ENCODE measurements around the gene HEG1. TPM values are rescaled to one million over a fixed set of nuclear protein-coding genes. Genes with fewer than 3 reads are reported as not detected.

The HEG1 gene
- total and polyA plus RNA-seq, 3 experiments from 2014 or later: 6.3 to 21.3 (median 20.9) TPM

DNA sequence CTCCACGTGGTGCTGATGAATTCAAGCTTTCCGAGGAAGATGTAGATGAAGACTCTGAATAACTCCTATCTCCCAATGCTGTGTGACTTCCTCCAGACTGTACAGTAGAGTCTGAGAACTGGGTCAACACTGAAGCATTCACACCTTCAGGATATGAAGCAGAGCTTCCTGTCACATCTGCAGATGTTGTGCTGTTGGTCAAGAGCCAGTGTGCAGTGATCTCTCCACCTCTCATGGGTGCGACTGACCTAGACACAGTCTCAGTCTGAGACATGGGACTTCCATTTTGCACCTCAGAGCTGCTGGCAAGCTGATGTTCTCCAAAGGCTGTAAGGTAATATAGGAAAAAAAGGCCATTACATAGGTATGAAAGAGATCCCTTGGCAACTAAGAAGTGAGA, 36.5 kb downstream of the HEG1 start:
- Mint-ChIP-seq H3K4me1 (peaks cover 49 to 67% (median 49%) of the 10 kb centered on the region in 3 donors), H3K36me3 (peaks cover 13 to 79% (median 42%) of the 10 kb centered on the region in 3 donors), H3K9me3 (no peaks in the 10 kb centered on the region), H3K27ac (peak overlapping the region in 7 of 8 donors; percentile 66 to 94 (median 90)), H3K4me3 (peak overlapping the region in 6 of 7 donors; percentile 9 to 71 (median 62)), H3K27me3 (peaks cover 0 to 2% of the 10 kb centered on the region in 2 donors)
- Histone ChIP-seq H3K9me3 (ENCODE audit: low read length) (no peaks in the 10 kb centered on the region), H3K27ac (ENCODE audit: low read depth, low read length) (no peak overlapping the region), H3K36me3 (ENCODE audit: insufficient read depth, low read length) (peaks cover 22% of the 10 kb centered on the region), H3K4me3 (ENCODE audit: low read length) (no peak overlapping the region), H3K27me3 (ENCODE audit: insufficient read depth, low read length, poor library complexity, severe bottlenecking) (no peaks in the 10 kb centered on the region), H3K4me1 (ENCODE audit: insufficient read depth, low read length) (peaks cover 24% of the 10 kb centered on the region)
- POLR2A ChIA-PET: no interaction called here
- DNase-seq: peak in 2 of 5 donors; percentile 4 to 15
- CTCF ChIA-PET: interaction anchor here (1.1 kb wide), 1 partner anchor 427 kb away, joined by 3 read pairs; no protein-coding TSS in a partner anchor

DNA sequence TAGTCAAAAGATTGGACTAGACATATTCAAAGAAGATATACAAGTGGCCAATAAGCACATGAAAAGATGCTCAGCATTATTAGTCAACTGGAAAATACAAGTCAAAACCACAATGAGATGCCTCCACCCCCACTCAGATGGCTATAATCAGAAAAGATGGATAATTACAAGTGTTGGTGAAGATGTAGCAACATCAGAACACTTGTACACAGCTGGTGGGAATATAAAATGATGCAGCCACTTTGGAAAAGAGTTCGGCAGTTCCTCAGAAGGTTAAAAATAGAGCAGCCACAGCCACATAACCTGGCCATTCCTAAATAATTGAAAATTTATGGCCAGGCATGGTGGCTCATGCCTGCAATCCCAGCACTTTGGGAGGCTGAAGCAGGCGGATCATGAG, 38.4 kb downstream of the HEG1 start:
- H3K36me3 ChIP-seq (ENCODE audit: insufficient read depth, low read length): peaks cover 40% of the 10 kb centered on the region
- no peaks in the 10 kb centered on the region for H3K9me3 Mint-ChIP-seq
- peaks cover 9% of the 10 kb centered on the region for H3K4me1 ChIP-seq (ENCODE audit: insufficient read depth, low read length)
- no peaks in the 10 kb centered on the region for H3K27me3 ChIP-seq (ENCODE audit: insufficient read depth, low read length, poor library complexity, severe bottlenecking)
- peaks cover 30 to 53% (median 32%) of the 10 kb centered on the region in 3 donors for H3K4me1 Mint-ChIP-seq
- ChIA-PET CTCF (no interaction called here), POLR2A (no interaction called here)
- H3K9me3 ChIP-seq (ENCODE audit: low read length): no peaks in the 10 kb centered on the region
- H3K36me3 Mint-ChIP-seq: peaks cover 28 to 86% (median 56%) of the 10 kb centered on the region in 3 donors
- no peak overlapping the region for H3K27ac ChIP-seq (ENCODE audit: low read depth, low read length)
- H3K27ac Mint-ChIP-seq: no peak overlapping the region
- no peak for DNase-seq
- peaks cover 0 to 2% of the 10 kb centered on the region in 2 donors for H3K27me3 Mint-ChIP-seq
- H3K4me3 Mint-ChIP-seq: no peak overlapping the region
- no peak overlapping the region for H3K4me3 ChIP-seq (ENCODE audit: low read length)

DNA sequence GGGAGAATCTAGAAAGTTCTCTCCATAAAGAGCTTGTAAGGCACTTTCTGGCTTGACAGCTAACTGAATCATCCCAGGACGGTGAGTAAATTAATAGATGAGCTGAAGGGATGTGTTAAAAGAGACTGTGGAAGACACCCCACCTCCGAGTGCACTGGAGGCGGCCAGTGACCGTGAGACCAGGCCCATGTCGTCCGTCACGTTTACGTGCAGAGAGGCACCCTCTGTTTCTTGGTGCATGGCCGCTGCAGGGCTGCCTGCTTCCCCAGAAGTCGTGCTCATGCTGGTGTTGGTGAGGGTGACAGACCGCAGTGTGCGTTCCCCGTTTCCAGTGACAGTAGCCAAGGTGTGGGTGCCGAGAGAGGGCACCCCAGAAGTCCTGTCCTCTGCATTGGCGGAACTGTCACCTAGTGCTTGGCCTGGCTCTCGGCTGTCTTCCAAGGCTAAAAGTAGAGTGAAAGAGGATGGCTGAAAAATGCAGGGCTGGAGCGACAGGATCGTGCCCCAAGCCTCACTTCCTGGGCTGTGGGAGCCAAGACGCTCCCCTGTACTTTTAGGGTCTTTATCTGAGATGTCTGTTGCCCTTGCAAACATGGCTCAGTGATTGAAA, 41.1 kb downstream of the HEG1 start:
- peaks cover 41% of the 10 kb centered on the region for H3K36me3 ChIP-seq (ENCODE audit: insufficient read depth, low read length)

DNA sequence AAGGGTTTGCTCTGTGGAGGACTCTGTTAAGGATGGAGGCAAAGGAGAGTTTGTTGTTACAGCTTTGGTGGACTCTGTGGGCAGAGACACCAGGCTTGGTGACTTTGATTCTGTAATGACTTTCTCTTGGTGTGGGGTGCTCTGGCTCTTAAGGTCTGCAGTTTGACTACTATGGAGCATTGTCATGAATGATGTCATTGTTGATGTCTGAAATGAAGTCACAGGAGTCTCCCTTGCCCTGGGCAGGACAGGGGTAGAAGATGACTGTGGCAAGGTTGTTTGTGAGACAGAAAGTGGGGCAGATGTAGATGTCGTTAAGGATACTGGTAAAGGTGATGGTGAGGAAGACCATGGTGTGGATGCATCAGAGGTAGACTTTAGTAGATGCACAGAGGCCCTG, 42.7 kb downstream of the HEG1 start:
- Histone ChIP-seq H3K27me3 (ENCODE audit: insufficient read depth, low read length, poor library complexity, severe bottlenecking) (no peaks in the 10 kb centered on the region), H3K4me1 (ENCODE audit: insufficient read depth, low read length) (peaks cover 17% of the 10 kb centered on the region), H3K4me3 (ENCODE audit: low read length) (no peak overlapping the region), H3K9me3 (ENCODE audit: low read length) (no peaks in the 10 kb centered on the region), H3K27ac (ENCODE audit: low read depth, low read length) (no peak overlapping the region), H3K36me3 (ENCODE audit: insufficient read depth, low read length) (peaks cover 46% of the 10 kb centered on the region)
- Mint-ChIP-seq H3K36me3 (peaks cover 32 to 91% (median 47%) of the 10 kb centered on the region in 3 donors), H3K9me3 (no peaks in the 10 kb centered on the region), H3K27ac (peak overlapping the region in 3 of 8 donors; percentile 4 to 61 (median 33)), H3K4me1 (peaks cover 28 to 43% (median 29%) of the 10 kb centered on the region in 3 donors), H3K27me3 (peaks cover 0 to 2% of the 10 kb centered on the region in 2 donors), H3K4me3 (no peak overlapping the region)
- ChIA-PET POLR2A (no interaction called here), CTCF (no interaction called here)
- DNase-seq: no peak

More for the DNA sequence above, 41.1 kb downstream of the HEG1 start:
- Mint-ChIP-seq H3K4me1 (peaks cover 41 to 58% (median 42%) of the 10 kb centered on the region in 3 donors), H3K27ac (no peak overlapping the region), H3K36me3 (peaks cover 33 to 92% (median 51%) of the 10 kb centered on the region in 3 donors), H3K4me3 (no peak overlapping the region), H3K9me3 (no peaks in the 10 kb centered on the region), H3K27me3 (peaks cover 0 to 2% of the 10 kb centered on the region in 2 donors)
- ChIA-PET CTCF (no interaction called here), POLR2A (no interaction called here)
- no peaks in the 10 kb centered on the region for H3K27me3 ChIP-seq (ENCODE audit: insufficient read depth, low read length, poor library complexity, severe bottlenecking)
- no peak overlapping the region for H3K27ac ChIP-seq (ENCODE audit: low read depth, low read length)
- H3K4me3 ChIP-seq (ENCODE audit: low read length): no peak overlapping the region
- no peak for DNase-seq
- peaks cover 17% of the 10 kb centered on the region for H3K4me1 ChIP-seq (ENCODE audit: insufficient read depth, low read length)
- no peaks in the 10 kb centered on the region for H3K9me3 ChIP-seq (ENCODE audit: low read length)

DNA sequence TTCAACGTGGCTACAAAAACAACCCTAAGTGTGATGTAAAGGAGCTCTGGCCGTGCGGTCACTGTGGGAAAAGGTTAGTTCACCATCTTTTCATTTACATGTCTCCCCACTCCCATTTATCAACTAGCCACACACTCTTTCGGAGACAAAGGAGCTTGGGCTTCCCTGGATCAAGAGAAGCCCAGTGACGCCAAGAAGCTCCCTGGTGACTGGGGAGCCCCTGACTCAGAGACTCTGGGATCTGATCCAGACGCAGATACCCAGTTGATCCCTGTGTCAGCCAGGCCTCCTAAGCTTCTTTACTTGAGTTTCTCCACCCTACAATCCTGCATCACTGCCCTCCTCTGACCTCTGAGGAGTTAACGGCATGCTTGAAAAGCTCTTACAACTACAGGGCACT, 43.9 kb downstream of the HEG1 start:
- POLR2A ChIA-PET: no interaction called here

DNA sequence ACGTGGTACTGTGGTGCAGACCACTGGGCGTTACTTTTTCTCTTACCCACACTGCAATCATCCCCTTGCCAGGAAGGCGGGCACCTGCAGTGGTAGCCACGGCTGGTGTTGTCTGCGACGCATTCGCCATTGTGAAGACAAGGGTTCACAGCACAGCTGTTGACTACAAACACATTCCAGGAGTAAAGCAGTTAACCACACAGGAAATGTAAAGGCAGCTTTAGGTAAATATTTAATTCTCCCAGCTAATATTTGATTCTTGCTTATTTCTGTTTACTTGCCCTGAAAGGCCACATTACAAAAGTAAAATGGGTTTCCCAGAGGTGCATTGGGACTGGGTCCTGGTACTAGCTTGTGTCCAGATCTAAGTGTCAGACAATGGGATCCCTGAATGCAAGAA, 45.4 kb downstream of the HEG1 start:
- no peaks in the 10 kb centered on the region for H3K9me3 ChIP-seq (ENCODE audit: low read length)
- H3K9me3 Mint-ChIP-seq: no peaks in the 10 kb centered on the region
- no peak overlapping the region for H3K27ac ChIP-seq (ENCODE audit: low read depth, low read length)
- ChIA-PET CTCF (no interaction called here), POLR2A (no interaction called here)
- peak overlapping the region in 2 of 7 donors; percentile 12 to 54 for H3K4me3 Mint-ChIP-seq
- DNase-seq: no peak
- H3K4me1 Mint-ChIP-seq: peaks cover 26 to 32% (median 27%) of the 10 kb centered on the region in 3 donors
- H3K27me3 Mint-ChIP-seq: peaks cover 0 to 2% of the 10 kb centered on the region in 2 donors
- H3K27ac Mint-ChIP-seq: peak overlapping the region in 5 of 8 donors; percentile 37 to 83 (median 68)
- peaks cover 34 to 94% (median 40%) of the 10 kb centered on the region in 3 donors for H3K36me3 Mint-ChIP-seq
- peaks cover 53% of the 10 kb centered on the region for H3K36me3 ChIP-seq (ENCODE audit: insufficient read depth, low read length)
- no peaks in the 10 kb centered on the region for H3K27me3 ChIP-seq (ENCODE audit: insufficient read depth, low read length, poor library complexity, severe bottlenecking)
- no peak overlapping the region for H3K4me3 ChIP-seq (ENCODE audit: low read length)
- peaks cover 17% of the 10 kb centered on the region for H3K4me1 ChIP-seq (ENCODE audit: insufficient read depth, low read length)

More for the DNA sequence above, 43.9 kb downstream of the HEG1 start:
- Histone ChIP-seq H3K9me3 (ENCODE audit: low read length) (no peaks in the 10 kb centered on the region), H3K4me3 (ENCODE audit: low read length) (no peak overlapping the region), H3K27me3 (ENCODE audit: insufficient read depth, low read length, poor library complexity, severe bottlenecking) (no peaks in the 10 kb centered on the region), H3K36me3 (ENCODE audit: insufficient read depth, low read length) (peaks cover 46% of the 10 kb centered on the region), H3K4me1 (ENCODE audit: insufficient read depth, low read length) (peaks cover 17% of the 10 kb centered on the region), H3K27ac (ENCODE audit: low read depth, low read length) (no peak overlapping the region)
- Mint-ChIP-seq H3K27me3 (peaks cover 0 to 2% of the 10 kb centered on the region in 2 donors), H3K9me3 (no peaks in the 10 kb centered on the region), H3K27ac (peak overlapping the region in 4 of 8 donors; percentile 14 to 78 (median 40)), H3K36me3 (peaks cover 33 to 94% (median 49%) of the 10 kb centered on the region in 3 donors), H3K4me3 (no peak overlapping the region), H3K4me1 (peaks cover 26 to 41% (median 27%) of the 10 kb centered on the region in 3 donors)
- no peak for DNase-seq
- CTCF ChIA-PET: interaction anchor here (0.9 to 1.5 kb wide), 2 partner anchors 11 to 26 kb away, joined by 3 to 4 read pairs; no protein-coding TSS in a partner anchor

DNA sequence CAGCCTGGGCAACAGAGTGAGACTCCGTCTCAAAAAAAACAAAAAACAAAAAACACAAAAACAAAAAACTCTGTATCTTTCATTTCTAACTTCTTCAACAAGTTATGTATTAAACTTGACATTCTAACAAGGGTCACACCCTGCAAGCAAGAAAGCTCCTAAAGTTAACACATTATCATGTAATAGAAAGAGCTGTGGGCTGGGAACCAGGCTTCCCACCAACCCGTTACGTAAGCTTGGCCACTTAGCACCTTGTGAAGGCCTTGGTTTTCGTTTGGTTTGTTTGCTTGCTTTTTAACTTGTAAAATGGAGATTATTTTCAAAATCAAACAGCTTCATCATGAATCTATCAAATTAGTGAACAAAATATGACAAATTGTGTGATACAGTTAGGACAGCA, 47.0 kb downstream of the HEG1 start:
- peaks cover 24 to 32% (median 26%) of the 10 kb centered on the region in 3 donors for H3K4me1 Mint-ChIP-seq
- no peaks in the 10 kb centered on the region for H3K9me3 Mint-ChIP-seq
- H3K36me3 Mint-ChIP-seq: peaks cover 29 to 94% (median 33%) of the 10 kb centered on the region in 3 donors
- H3K27me3 Mint-ChIP-seq: no peaks in the 10 kb centered on the region
- no peaks in the 10 kb centered on the region for H3K27me3 ChIP-seq (ENCODE audit: insufficient read depth, low read length, poor library complexity, severe bottlenecking)
- ChIA-PET CTCF (no interaction called here), POLR2A (interaction anchor here (0.7 to 1.1 kb wide), 2 partner anchors 10 to 477 kb away, joined by 3 read pairs; no protein-coding TSS in a partner anchor)
- peaks cover 55% of the 10 kb centered on the region for H3K36me3 ChIP-seq (ENCODE audit: insufficient read depth, low read length)
- H3K27ac ChIP-seq (ENCODE audit: low read depth, low read length): no peak overlapping the region
- no peak overlapping the region for H3K4me3 ChIP-seq (ENCODE audit: low read length)
- H3K4me1 ChIP-seq (ENCODE audit: insufficient read depth, low read length): peaks cover 17% of the 10 kb centered on the region
- no peak overlapping the region for H3K4me3 Mint-ChIP-seq
- DNase-seq: no peak
- no peaks in the 10 kb centered on the region for H3K9me3 ChIP-seq (ENCODE audit: low read length)
- no peak overlapping the region for H3K27ac Mint-ChIP-seq

DNA sequence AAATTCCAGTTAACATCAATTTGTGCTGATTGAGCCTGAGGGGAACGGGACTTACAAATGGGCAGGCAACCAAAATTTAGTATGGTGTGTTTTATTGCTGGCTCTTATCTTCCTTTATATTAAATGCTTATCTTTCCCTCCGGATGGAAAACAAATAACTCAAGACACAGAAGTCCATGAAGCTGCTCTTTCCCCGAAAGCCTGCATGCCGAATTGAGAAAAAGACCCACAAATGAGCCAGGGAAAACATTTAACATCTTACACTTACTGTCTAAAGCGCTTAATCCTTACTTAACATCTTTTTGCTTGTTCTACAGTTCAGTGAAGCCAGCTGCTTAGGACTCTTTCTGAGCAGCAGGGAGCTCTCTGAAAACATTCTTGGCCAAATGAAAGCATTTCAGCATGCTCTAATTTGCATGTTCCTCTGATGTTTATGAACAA, 49.5 kb downstream of the HEG1 start:
- Histone ChIP-seq H3K27me3 (ENCODE audit: insufficient read depth, low read length, poor library complexity, severe bottlenecking) (no peaks in the 10 kb centered on the region), H3K9me3 (ENCODE audit: low read length) (no peaks in the 10 kb centered on the region), H3K27ac (ENCODE audit: low read depth, low read length) (no peak overlapping the region), H3K36me3 (ENCODE audit: insufficient read depth, low read length) (peaks cover 40% of the 10 kb centered on the region), H3K4me1 (ENCODE audit: insufficient read depth, low read length) (peaks cover 34% of the 10 kb centered on the region), H3K4me3 (ENCODE audit: low read length) (no peak overlapping the region)
- ChIA-PET POLR2A (no interaction called here), CTCF (no interaction called here)
- no peaks in the 10 kb centered on the region for H3K9me3 Mint-ChIP-seq
- H3K36me3 Mint-ChIP-seq: peaks cover 24 to 94% (median 31%) of the 10 kb centered on the region in 3 donors
- H3K27ac Mint-ChIP-seq: peak overlapping the region in 1 of 8 donors; percentile 15
- H3K4me1 Mint-ChIP-seq: peaks cover 16 to 22% (median 17%) of the 10 kb centered on the region in 3 donors
- no peaks in the 10 kb centered on the region for H3K27me3 Mint-ChIP-seq
- no peak overlapping the region for H3K4me3 Mint-ChIP-seq
- no peak for DNase-seq
